ENCODE results near the gene GLI3.

The GLI3 gene

DNA sequence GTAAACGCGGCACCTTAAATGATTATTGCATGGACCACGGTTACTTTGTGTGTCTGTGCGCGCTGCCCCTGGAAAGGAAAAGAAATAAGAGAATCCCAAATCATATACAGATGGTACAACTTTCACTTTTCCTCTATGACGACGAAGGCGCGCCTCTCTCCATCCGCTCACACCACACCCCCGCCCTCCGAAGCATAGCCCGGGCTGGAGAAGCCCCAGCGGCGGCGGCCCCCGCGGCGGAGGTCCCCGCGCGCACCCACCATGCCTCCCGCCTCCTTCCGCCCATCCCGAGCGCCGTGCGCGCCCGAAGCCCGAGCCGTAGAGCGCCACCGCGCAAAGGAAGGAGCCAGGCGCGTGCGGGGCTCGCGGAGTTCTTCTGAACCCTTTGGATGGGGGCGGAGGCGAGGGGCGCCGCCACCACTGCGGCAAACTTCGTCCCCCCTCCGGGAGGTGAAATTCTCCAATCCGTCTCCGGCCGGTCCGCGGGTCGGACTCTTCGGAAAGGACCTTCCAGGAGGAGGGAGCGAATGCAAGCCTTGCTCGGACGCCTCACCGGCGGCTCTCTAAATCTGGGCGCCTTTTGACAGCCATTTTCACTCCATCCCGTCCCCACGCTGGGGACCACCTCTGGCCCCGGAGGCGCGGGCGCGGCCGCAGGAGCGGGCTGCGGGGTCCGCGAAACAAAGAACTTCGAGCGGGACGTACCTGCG lies 588 bp downstream of the GLI3 start:
- in situ Hi-C loops (cut with MboI; ENCODE audit: low sequenced_read_pairs), result no loop called here

DNA sequence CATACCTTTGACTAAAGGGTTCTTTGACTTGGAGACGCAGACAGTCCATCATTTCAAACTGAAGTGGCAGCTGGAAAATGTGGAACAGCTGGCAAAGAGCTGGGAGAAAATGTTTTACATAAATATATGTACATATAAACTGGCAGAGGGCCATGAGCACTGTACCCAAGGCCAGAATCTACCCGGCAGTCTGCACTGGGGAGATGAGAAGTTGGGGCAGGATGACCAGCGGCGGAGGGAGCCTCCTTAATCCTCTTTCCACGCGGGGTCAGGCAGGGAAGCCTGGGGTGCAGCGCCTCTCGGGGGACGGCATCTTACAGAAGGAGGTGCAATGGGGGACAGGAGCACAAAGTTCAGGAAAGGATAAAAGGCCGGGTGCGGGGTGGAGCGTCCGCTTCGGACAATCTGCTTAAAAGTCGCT lies 1.3 kb downstream of the GLI3 start:
- in situ Hi-C loops (cut with MboI; ENCODE audit: low sequenced_read_pairs), result no loop called here

- in situ Hi-C loops (cut with MboI; ENCODE audit: low sequenced_read_pairs), result no loop called here
These were observed 2.3 kb downstream of the GLI3 start for GRCh38 chr7:42234736-42235135.

- in situ Hi-C loops (cut with MboI; ENCODE audit: low sequenced_read_pairs), result no loop called here
These were observed 3.2 kb downstream of the GLI3 start for GRCh38 chr7:42233695-42234331.

- in situ Hi-C loops (cut with MboI; ENCODE audit: low sequenced_read_pairs), result no loop called here
These were observed 3.8 kb downstream of the GLI3 start for GRCh38 chr7:42233171-42233570.

DNA sequence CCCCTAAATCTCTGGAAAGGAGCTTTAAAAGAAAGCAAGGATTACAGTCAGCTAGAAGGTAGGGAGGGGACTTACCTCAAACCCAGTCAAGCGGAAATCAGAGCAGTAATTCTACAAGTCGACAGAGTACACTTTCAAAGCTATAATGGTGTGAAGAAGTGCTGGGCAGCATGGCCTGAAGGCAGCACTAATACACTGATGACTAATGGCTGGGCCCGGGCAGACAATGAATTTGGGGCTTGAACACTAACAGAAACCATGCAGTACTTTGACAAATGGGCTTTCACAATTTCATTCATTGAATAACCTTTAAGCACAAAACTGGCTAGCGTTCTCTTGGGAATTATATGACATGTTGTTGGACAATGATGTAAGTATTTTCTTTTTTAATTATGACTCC lies 4.7 kb downstream of the GLI3 start:
- in situ Hi-C loops (cut with MboI; ENCODE audit: low sequenced_read_pairs), result no loop called here

- in situ Hi-C loops (cut with MboI; ENCODE audit: low sequenced_read_pairs), result no loop called here
These were observed 5.8 kb downstream of the GLI3 start for GRCh38 chr7:42231043-42231787.

GRCh38 chr7:42227936-42228591 lies 8.9 kb downstream of the GLI3 start:
- in situ Hi-C loops (cut with MboI; ENCODE audit: low sequenced_read_pairs), result no loop called here

- in situ Hi-C loops (cut with MboI; ENCODE audit: low sequenced_read_pairs), result no loop called here
These were observed 9.5 kb downstream of the GLI3 start for GRCh38 chr7:42227541-42227935.

DNA sequence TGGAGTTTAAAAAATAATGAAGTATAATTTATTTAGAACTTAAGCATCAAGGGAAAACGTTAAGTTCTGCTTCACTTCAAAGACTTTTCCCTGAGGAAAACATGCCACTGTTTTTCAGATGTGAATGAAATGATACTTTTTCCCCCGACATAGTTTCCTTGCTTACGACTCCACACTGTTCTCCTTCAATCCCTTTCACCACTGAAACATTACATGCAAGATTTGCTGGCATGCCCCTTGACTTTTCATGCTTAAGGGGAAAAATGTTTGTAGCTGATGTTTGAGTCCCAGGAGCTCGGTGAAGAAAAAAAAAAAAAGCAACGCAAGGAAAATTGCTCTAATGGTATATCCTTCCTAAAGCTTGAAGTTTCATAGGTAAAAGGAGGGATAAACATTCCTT lies 10.0 kb downstream of the GLI3 start:
- in situ Hi-C loops (cut with MboI; ENCODE audit: low sequenced_read_pairs), result no loop called here

- in situ Hi-C loops (cut with MboI; ENCODE audit: low sequenced_read_pairs), result no loop called here
These were observed 10.6 kb downstream of the GLI3 start for GRCh38 chr7:42226354-42226941.

GRCh38 chr7:42224391-42225003 lies 12.5 kb downstream of the GLI3 start:
- in situ Hi-C loops (cut with MboI; ENCODE audit: low sequenced_read_pairs), result no loop called here

- in situ Hi-C loops (cut with MboI; ENCODE audit: low sequenced_read_pairs), result no loop called here
These were observed 14.1 kb downstream of the GLI3 start for GRCh38 chr7:42222891-42223290.

GRCh38 chr7:42222125-42222524 lies 14.9 kb downstream of the GLI3 start:
- in situ Hi-C loops (cut with MboI; ENCODE audit: low sequenced_read_pairs), result no loop called here

GRCh38 chr7:42221304-42221703 lies 15.7 kb downstream of the GLI3 start:
- in situ Hi-C loops (cut with MboI; ENCODE audit: low sequenced_read_pairs), result no loop called here

GRCh38 chr7:42219447-42219846 lies 17.6 kb downstream of the GLI3 start:
- in situ Hi-C loops (cut with MboI; ENCODE audit: low sequenced_read_pairs), result no loop called here

DNA sequence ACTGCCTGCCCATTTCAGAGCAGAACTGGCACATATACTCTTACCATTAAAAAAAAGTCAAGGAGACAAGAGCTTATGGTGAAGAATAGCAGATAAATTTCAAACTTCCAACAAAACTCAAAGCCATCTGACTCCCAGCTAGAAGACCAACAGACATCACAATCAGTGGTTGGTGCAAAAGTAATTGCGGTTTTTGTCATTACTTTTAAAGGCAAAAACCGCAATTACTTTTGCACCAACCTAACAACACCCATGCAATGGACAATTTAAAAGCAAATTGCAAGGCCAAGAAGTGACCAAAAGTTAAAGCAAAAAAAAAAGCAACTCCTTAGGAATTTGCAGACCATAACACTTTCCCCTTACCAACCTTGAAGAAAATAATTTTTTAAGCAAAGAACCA lies 18.8 kb downstream of the GLI3 start:
- in situ Hi-C loops (cut with MboI; ENCODE audit: low sequenced_read_pairs), result no loop called here

- in situ Hi-C loops (cut with MboI; ENCODE audit: low sequenced_read_pairs), result no loop called here
These were observed 19.5 kb downstream of the GLI3 start for GRCh38 chr7:42217548-42217947.

- in situ Hi-C loops (cut with MboI; ENCODE audit: low sequenced_read_pairs), result no loop called here
These were observed 20.0 kb downstream of the GLI3 start for GRCh38 chr7:42217053-42217452.

DNA sequence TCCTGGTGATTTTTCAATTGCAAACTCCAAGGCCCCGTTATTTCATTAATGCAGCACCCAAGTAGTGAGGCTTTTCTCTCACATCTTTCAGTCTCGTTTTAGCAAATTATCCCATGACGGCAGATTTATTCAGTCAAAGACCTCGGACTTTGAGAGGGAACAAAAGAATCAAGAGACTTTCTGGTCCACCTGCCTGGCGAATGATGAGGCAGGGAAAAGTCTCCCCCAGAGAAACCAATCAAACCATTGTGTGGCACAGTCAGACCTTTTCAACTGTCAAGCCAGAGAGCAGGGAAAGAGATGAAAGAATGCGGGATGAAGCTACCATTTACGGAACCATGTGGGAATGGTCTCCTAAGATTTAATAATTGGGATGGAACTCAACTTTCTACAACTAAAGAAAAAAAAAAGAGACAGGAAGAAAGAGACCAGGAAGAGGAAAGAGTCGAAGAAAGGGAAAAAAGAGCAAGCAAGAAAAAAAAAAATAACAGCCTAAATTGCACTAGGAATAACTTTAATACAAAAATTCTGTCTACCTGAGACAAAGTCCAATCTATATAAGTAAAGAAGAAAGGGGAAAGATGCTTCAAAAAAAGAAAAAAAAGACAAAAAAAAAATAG lies 22.8 kb downstream of the GLI3 start:
- in situ Hi-C loops (cut with MboI; ENCODE audit: low sequenced_read_pairs), result no loop called here

Measured in HL-60/S4 treated with retinoic acid at 250 ng/mL for 4 days and 3 days (cell line).